SW 1271 (cell line): Measurements from ENCODE around the gene HNRNPA1.
"Not testable (repeated sequence)": the region's sequence is repeated elsewhere in the genome, so short reads cannot be mapped to it uniquely, and the experiment has no call there.

Experiments
- DNase-seq, 2 experiments: peaks; one replicate each; lab custom pipeline; 2025; lab: John Stamatoyannopoulos, UW

HNRNPA1 gene

DNA sequence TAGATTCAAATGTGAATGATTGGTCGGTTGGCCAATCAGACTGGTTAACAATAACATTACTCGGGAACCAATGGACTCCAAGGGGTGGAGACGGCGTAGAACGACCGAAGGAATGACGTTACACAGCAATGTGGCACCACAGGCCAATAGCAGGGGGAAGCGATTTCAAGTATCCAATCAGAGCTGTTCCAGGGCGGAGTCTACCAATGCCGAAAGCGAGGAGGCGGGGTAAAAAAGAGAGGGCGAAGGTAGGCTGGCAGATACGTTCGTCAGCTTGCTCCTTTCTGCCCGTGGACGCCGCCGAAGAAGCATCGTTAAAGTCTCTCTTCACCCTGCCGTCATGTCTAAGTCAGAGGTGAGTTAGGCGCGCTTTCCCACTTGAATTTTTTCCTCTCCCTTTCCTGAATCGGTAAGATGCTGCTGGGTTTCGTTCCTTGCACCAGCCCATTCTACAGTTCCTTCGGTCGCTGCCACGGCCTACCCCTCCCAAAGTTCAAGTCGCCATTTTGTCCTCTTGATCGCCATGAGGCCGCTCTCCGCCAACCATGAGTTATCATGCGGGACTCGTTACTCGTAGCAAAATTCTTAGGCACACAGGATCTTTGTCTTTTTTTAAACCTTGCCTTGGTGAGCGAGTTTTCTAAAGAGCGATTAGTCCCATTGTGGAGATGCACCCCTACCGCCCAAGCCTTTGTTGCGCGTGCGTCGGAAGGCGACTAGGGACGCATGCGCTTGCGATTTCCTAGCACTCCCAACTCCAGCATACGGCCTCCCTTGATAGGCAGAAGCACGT, at the start of gene HNRNPA1:
Gene HNRNPA1, plus strand, starts transcription at position 259 of the 793 bp plus-strand sequence. Its CDS starts 82 bp downstream, at position 341.
- peak; percentile 98 to 100 for DNase-seq

- DNase-seq: not testable (repeated sequence)
These were observed 49.3 kb upstream of the HNRNPA1 start for GRCh38 chr12:54231269-54231668.

- peak in 1 of 2 experiments; percentile 27 for DNase-seq
These were observed 47.7 kb upstream of the HNRNPA1 start for GRCh38 chr12:54232790-54233189.

- DNase-seq: no peak
These were observed 42.0 kb upstream of the HNRNPA1 start for GRCh38 chr12:54238531-54238930.

GRCh38 chr12:54239620-54240019, 40.9 kb upstream of the HNRNPA1 start:
- no peak for DNase-seq

- DNase-seq: no peak
These were observed 40.4 kb upstream of the HNRNPA1 start for GRCh38 chr12:54240129-54240528.

- no peak for DNase-seq
These were observed 39.4 kb upstream of the HNRNPA1 start for GRCh38 chr12:54240971-54241588.

DNA sequence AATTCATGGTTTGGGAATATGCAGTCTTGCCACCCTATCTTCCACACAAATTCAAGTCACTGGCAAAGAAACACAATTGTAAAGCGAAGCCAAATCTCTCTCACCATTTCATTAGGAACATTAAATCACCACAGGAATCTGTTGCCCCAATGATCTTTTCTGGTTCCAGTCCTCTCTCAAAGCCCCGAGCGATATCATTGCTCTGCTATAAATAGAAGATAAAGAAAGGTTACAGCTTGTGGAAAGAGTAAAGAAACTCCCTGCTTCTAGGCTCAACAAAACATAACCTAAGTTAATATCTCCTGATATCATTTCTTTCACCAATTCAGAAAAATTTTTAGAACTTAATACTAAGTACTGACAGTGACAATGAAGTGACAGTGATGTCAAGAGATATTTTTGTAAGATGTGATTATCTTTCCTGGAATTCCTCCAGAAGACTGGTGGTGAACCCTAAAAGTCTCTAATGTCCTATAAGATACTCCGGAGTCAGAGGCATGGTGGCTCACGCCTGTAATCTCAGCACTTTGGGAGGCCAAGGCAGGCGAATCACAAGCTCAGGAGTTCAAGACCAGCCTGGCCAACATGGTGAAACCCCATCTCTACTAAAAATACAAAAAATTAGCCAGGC, 34.4 kb upstream of the HNRNPA1 start:
- no peak for DNase-seq

GRCh38 chr12:54249489-54249888, 31.0 kb upstream of the HNRNPA1 start:
- DNase-seq: no peak

- DNase-seq: peak in 1 of 2 experiments; percentile 70
These were observed 28.8 kb upstream of the HNRNPA1 start for GRCh38 chr12:54251667-54252284.

DNA sequence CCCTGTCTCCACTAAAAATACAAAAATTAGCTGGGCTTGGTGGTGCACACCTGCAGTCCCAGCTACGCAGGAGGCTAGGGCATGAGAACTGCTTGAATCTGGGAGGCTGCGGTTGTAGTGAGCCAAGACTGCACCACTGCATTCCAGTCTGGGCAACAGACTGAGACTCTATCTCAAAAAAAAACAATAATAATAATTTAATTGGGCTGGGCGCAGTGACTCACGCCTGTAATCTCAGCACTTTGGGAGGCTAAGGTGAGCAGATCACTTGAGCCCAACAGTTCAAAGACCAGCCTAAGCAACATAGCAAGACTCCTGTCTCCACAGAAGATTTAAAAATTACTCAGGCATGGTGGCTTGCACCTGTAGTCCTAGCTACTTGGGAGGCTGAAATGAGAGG, 27.3 kb upstream of the HNRNPA1 start:
- DNase-seq: no peak

DNA sequence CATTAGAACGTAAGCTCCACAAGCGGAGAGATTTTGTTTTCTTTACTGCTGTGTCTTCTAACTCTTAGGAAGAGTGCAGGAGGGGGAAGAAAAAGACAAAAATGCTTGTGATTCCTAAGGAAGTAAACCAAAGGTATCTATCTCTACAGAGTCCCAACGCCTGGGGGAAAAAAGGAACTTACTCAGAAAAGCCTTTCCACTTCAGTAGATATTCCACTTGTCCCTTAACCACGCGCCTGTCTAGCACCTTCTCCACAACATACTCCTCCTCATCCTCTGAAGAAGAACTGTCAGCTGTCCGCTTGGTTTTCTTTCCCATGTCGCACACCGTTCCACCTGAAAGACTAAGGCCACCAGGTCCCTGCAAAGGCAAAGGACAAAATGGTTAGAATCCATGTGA, 23.2 kb upstream of the HNRNPA1 start:
- no peak for DNase-seq

GRCh38 chr12:54258201-54258681, 22.3 kb upstream of the HNRNPA1 start:
- DNase-seq: peak in 1 of 2 experiments; percentile 32

DNA sequence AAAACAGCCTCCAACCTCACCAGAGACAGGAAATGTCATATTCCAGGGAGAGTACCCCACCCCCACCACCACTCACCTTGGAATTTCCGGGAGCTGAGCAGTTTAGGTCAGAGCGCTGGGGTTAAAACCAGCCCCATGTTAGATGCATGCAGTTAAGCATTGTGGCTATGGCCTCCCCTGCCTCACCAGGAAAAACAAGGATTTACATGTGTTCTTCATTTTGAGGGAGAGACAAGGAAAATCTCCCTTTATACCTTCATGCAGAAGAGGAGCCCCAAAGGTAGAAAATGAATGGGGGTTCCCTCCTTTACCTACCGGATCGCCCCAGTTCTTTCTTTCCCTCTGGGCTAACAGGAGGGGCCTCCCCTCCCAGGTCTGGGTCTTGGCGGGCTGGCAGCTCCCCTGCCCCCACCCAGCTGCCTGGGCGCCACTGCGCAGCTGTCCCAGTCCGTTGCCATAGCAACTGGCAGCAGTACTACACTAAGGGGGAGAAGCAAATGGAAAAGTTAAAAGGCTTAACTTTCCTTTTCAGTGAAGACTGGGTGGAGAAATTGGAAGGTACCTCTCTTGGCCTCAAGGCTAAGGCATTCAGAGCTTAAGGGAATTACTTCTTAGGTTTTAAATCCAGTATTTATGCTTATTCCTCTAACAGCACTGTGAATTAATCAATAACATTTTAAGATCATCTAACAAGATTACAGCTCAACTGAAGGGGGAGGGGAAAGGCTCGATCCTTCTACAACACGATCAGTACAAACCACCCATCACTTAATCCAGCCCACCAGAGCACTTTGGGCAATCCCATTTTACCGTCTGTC, 21.1 kb upstream of the HNRNPA1 start:
- DNase-seq: peak; percentile 80 to 96

- DNase-seq: no peak
These were observed 18.6 kb upstream of the HNRNPA1 start for GRCh38 chr12:54261815-54262402.

DNA sequence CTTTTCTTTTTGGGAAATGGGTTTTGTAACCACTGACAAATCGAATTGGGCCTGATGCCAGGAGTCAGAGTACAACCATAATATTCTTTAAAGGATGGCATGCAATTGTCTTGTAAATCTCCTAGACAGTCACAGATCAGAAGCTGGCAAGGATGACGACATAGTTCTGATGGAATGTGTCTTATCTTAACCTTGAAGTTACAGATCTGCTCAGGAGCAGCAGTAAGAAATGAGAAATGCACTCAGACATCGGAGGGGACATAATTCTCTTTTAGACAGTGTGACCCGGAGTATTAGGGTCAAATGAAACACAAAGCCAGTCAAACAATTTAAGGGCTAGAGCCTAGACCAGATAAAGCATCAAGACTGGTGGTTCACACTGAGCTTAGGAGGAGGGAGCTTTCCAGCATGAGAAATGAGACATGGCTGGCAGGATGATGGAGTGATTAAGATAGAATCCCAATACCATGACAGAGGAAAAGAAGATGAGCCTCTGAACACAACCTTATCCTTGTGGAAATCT, 18.1 kb upstream of the HNRNPA1 start:
- DNase-seq: peak; percentile 33 to 57

DNA sequence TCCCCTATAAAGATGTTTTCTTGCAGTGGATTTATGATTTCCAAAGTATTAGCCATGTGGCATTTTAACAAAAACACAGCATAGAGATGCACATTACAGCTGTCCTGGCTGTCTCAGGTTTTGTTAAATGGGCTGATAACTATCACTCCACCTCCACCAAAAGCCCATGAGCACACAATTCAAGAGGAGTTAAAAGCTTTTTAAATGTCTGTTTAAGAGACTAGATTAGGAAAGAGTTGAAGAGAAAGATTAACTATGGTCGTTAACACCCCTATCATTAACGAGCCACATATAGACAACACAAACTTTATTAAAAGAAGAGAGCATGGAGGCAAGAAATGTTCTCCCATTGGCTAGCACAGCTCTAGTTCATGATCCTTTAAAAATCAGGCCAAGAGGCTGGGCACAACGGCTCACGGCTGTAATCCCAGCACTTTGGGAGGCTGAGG, 15.1 kb upstream of the HNRNPA1 start:
- DNase-seq: no peak

GRCh38 chr12:54266852-54267251, 13.7 kb upstream of the HNRNPA1 start:
- no peak for DNase-seq

- DNase-seq: no peak
These were observed 10.2 kb upstream of the HNRNPA1 start for GRCh38 chr12:54270345-54270744.

DNA sequence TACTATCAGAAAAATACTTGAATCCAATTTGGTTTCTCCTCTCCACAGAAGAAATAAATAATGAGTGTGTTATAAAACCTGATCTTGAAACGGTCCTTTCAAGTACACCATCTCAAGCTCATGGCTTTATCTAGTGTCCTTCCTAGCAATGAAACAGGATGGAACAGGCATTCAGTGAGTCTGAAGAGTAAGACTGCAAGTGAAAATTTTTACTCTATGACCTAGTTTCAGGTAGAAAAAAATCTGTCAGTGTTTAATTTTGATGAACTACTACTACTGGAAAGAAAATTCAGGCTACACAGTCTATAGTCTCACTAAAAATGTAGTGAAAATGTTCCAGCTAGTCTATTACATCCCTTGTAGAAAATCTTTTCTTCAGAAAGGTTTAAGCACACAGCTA, 8.3 kb upstream of the HNRNPA1 start:
- DNase-seq: no peak

- no peak for DNase-seq
These were observed 6.5 kb upstream of the HNRNPA1 start for GRCh38 chr12:54273981-54274380.
